Subcutaneous adipose tissue (tissue), 4 donors: ENCODE data around the gene FAM76A. TPM values are rescaled to one million over a fixed set of nuclear protein-coding genes. Genes with fewer than 3 reads are reported as not detected.

ENCODE experiments used
- total RNA-seq, 4 donors: library from RNA; depleted of rRNA; stranded (reverse); fragments of >200 nt; gene quantifications; one replicate each; pipeline ENCODE4 v1.1.0, GENCODE V29; 2016
- TF ChIP-seq, protein P1 (sequence below): fragments of 450-650 bp; IDR thresholded peaks from one replicate; pipeline ENCODE4 v1.5.1; 2016; ENCODE audit warnings: low read depth, mild to moderate bottlenecking, control low read depth, antibody characterized with exemption, moderate library complexity

The FAM76A gene
- total RNA-seq, 4 donors from 2014 or later = 19.4 to 37.9 (median 23.3) TPM

DNA sequence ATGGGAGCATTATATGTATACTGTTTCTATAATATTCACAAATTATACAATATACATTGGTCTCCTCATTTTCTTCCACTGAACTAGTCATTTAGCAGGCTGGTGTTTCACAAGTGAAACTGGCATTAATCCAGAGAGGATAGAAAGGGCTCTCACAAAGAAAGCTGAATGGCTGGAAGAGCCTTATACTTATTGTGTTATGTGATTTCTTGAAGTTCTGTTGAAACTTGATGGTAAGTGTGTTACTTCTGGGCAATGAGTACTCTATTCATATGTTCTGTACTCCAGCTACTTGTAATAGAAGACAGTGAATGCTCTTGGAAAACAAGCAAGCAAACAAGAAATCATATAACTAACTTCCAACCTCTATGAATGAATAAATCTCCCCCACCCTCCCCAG lies 62.1 kb downstream of the FAM76A start:
- TF ChIP-seq, protein P1, sequence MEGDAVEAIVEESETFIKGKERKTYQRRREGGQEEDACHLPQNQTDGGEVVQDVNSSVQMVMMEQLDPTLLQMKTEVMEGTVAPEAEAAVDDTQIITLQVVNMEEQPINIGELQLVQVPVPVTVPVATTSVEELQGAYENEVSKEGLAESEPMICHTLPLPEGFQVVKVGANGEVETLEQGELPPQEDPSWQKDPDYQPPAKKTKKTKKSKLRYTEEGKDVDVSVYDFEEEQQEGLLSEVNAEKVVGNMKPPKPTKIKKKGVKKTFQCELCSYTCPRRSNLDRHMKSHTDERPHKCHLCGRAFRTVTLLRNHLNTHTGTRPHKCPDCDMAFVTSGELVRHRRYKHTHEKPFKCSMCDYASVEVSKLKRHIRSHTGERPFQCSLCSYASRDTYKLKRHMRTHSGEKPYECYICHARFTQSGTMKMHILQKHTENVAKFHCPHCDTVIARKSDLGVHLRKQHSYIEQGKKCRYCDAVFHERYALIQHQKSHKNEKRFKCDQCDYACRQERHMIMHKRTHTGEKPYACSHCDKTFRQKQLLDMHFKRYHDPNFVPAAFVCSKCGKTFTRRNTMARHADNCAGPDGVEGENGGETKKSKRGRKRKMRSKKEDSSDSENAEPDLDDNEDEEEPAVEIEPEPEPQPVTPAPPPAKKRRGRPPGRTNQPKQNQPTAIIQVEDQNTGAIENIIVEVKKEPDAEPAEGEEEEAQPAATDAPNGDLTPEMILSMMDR = no peak

DNA sequence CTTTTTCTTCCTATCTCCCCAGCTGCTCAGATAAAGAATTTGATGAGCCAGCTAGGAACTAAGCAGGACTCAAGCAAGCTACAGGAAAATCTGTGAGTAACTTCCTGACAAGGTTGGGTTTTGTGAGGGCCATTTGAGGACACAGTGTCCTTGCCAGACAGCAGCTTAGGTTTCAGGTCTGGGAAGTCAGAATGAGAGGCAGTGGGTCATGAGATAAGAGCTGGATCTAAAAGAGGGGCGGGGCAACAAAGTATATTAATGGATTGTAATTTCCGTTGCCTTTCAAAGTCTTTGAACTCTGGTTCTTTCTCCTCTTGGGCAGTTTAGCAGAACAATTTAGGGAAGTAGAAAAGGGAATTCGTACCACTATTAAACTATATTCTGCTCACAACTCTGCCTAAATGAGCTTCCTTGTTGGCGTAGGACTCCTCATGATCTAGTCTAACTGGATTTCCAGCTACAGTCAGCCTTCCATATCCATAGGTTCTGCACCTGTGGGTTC lies 63.8 kb downstream of the FAM76A start:
- TF ChIP-seq, protein P1 = no peak

DNA sequence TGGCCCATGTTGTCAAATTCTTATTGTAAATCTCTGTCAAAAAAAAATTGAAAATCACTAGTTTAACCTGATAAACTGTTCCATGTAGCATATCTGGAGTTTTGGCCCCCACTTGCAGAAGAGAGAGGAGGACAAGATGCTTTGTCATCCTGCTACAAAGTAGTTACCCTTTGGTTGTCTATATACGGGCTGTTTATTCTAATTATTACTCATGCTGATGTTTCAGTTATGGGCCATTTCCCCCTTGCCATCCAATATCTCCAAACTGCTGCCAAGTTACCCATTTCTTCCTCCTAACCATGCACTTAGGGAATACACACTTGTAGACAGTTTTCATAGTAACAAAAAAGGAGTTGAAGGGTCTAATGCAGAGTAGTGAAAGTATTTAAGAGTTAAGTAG lies 69.8 kb downstream of the FAM76A start:
- TF ChIP-seq, protein P1 = no peak

DNA sequence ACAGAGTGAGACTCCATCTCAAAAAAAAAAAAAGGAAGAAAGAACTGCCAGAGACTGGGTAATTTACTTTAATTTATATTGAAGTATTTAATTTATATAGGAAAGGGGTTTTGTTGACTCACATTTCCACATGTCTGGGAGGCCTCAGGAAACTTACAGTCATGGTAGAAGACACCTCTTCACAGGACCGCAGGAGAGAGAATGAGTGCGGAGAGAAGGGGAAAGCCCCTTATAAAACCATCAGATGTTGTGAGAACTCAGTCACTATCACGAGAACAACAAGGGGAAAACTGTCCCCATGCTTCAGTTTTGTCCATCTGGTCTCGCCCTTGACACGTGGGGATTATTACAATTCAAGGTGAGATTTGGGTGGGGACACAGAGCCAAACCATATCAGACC lies 79.0 kb downstream of the FAM76A start:
- TF ChIP-seq, protein P1 = no peak

DNA sequence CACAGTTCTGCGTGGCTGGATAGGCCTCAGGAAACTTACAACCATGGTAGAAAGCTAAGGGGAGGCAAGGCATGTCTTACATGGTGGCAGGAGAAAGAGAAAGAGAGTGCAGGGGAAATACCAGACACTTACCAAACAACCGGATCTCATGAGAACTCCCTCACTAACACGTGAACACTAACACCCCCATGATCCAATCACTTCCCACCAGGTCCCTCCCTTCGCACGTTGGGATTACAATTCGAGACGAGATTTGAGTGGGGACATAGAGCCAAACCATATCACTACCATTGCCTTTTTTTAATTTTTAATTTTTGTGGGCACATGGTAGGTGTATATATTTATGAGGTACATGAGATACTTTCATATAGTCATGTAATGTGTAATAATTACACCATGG lies 81.0 kb downstream of the FAM76A start:
- TF ChIP-seq, protein P1 = no peak

DNA sequence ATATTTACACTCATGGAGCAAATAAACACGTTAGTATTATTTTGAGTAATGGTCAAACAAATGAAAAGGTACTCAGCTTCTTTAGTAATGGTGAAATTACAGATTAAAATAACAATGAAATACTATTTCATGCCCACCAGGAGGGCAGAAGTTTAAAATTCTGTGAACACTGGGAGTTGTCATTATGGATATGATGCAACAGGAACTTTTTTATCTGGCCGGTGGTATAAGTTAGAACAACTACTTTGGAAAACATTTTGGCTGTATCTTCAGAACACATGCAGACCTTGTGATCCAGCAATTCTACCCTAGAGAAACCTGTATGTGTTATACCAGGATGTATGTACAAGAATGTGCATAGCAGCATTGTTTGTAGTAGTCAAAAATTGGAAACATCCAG lies 81.6 kb downstream of the FAM76A start:
- TF ChIP-seq, protein P1 = no peak

DNA sequence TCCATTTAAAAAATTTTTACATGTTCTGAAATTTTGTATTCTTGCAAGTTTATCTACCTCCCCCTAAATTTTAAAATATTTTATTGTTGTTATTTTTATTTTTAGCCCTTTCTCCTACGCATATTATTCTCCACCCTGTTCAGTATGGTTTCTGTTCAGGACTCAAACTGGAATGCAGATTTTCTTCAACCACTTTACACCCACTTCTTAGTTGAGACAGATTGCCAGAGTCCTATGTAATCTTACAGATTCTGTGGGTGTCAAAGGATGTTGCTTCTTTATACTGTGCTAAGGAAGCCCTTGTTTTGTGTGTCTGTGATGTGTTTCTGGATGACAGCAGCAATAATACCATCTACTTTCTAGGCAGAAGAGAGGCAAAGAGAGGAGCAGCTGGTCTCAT lies 84.1 kb downstream of the FAM76A start:
- TF ChIP-seq, protein P1 = no peak
